Panc1 (cell line): ENCODE measurements around the gene CACNG1. TPM values are rescaled to one million over a fixed set of nuclear protein-coding genes. Genes with fewer than 3 reads are reported as not detected.

Source experiments
- ATAC-seq: fragments of 200-7000 bp; cut with Tn5 transposase; 2 replicates; pipeline ENCODE4 v1.9.1; 2020; ENCODE audit warnings: mild to moderate bottlenecking, moderate library complexity
- BruUV-seq: library from RNA; stranded (reverse); fragments of 400-500 nt; replicated peaks from 2 replicates; lab custom pipeline; 2021; lab: Mats Ljungman, UMichigan
- CTCF ChIA-PET: fragments of 300-600 bp; sonication (Branson Sonifier 250); formaldehyde crosslinking; loops from one replicate; lab custom pipeline; 2022; ENCODE audit warnings: antibody characterized with exemption; lab: Charles Lee
- POLR2A ChIA-PET: fragments of 300-600 bp; sonication (Branson Sonifier 250); formaldehyde crosslinking; loops from one replicate; lab custom pipeline; 2022; ENCODE audit warnings: antibody characterized with exemption; lab: Charles Lee
- DNase-seq: peaks from one replicate; pipeline ENCODE4 v3.0.0-alpha.2; 2010; ENCODE audit warnings: low read depth, low spot score
- H3K27ac ChIP-seq: 2 replicates; pipeline ENCODE4 v1.5.1; 2011; ENCODE audit warnings: mild to moderate bottlenecking, low read length, inconsistent platforms
- H3K27me3 ChIP-seq: fragments of 200-500 bp; sonication (Bioruptor generic); 2 replicates; pipeline ENCODE4 v1.6.0; 2014; ENCODE audit warnings: low read length, inconsistent platforms; ENCODE audit not compliant: control insufficient read depth, insufficient read depth
- H3K36me3 ChIP-seq: fragments of 200-500 bp; sonication (Bioruptor generic); 2 replicates; pipeline ENCODE4 v1.5.1; 2014; ENCODE audit warnings: inconsistent platforms, mild to moderate bottlenecking, low read length, moderate library complexity; ENCODE audit not compliant: control insufficient read depth, insufficient read depth
- H3K4me1 ChIP-seq: 2 replicates; pipeline ENCODE4 v1.5.1; 2011; ENCODE audit warnings: inconsistent platforms, mild to moderate bottlenecking, low read length, moderate library complexity; ENCODE audit not compliant: control insufficient read depth, insufficient read depth
- H3K4me3 ChIP-seq, 2 experiments: 2 replicates each; pipeline ENCODE4 v1.5.1; 2011 to 2012; ENCODE audit warnings: low read depth in 2 of 2, low read length in 2 of 2, mild to moderate bottlenecking in 2 of 2, inconsistent platforms in 1 of 2, moderate library complexity in 1 of 2
- H3K9me3 ChIP-seq: fragments of 200-500 bp; sonication (Bioruptor generic); 2 replicates; pipeline ENCODE4 v1.5.1; 2014; ENCODE audit warnings: low read depth, mild to moderate bottlenecking, inconsistent platforms, low read length, moderate library complexity; ENCODE audit not compliant: control insufficient read depth, insufficient read depth
- POLR2AphosphoS5 ChIP-seq: IDR thresholded peaks from 2 replicates; pipeline ENCODE4 v1.6.1; 2012; ENCODE audit warnings: mild to moderate bottlenecking, low read depth, low read length, moderate library complexity
- SIN3A ChIP-seq: IDR thresholded peaks from 2 replicates; pipeline ENCODE4 v1.6.1; 2012; ENCODE audit warnings: low read depth, mild to moderate bottlenecking, low read length, moderate library complexity, borderline replicate concordance; ENCODE audit not compliant: insufficient read depth
- TCF7L2 ChIP-seq: IDR thresholded peaks from 2 replicates; pipeline ENCODE4 v1.6.1; 2011; ENCODE audit warnings: mild to moderate bottlenecking, low read depth, low read length, inconsistent platforms
- in situ Hi-C: cut with HindIII; loops from 2 replicates; pipeline ENCODE4 v1.10.0; 2016; ENCODE audit warnings: low sequenced_read_pairs, low pct_unique_long_range_greater_than_20kb
- intact Hi-C: fragments of 100-400 bp; cut with micrococcal nuclease; formaldehyde crosslinking; loops from one replicate; pipeline ENCODE4 v1.10.0; 2022; ENCODE audit not compliant: unreplicated experiment
- total RNA-seq: library from RNA; stranded (reverse); gene quantifications from one replicate; pipeline ENCODE4 v1.2.1, GENCODE V29; 2021; ENCODE audit not compliant: unreplicated experiment
- TF ChIP-seq, protein P1 (sequence below), 2 experiments: IDR thresholded peaks; 2 replicates each; pipeline ENCODE4 v1.6.1; 2011 to 2012; ENCODE audit warnings: low read depth in 2 of 2, control low read depth in 1 of 2, low read length in 1 of 2, mild to moderate bottlenecking in 1 of 2, moderate library complexity in 1 of 2; ENCODE audit not compliant: insufficient read depth in 1 of 2
- TF ChIP-seq, protein P2 (sequence below): fragments of 450-650 bp; IDR thresholded peaks from 2 replicates; pipeline ENCODE4 v1.5.1; 2017; ENCODE audit warnings: mild to moderate bottlenecking

Gene CACNG1
- total RNA-seq, 1 experiment from 2014 or later: 0.13 TPM

DNA sequence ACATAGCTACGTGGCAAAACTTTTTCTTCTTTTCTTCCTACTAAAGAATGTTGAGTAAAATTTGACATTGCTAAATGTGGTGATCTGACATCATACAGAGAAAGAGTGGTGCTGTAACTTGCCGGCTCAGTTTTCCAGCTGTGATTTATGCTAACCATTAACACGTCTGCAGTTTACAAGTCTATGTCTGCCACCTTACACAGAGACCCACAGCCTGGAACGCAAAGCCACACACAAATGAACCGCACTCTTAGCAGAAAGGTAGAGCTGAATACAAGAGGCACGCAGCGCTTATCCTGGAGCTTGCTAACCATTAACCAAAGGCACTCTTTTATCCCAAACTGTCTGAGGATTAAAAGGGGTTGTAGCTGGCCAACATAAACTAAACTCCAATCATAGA is 31.9 kb downstream of the CACNG1 start:
- no peak for DNase-seq
- 0 out of 2 replicates have a peak, but pooled peaks cover 2% of the 10 kb centered on the region for H3K36me3 ChIP-seq
- H3K4me3 ChIP-seq: no peak overlapping the region
- in situ Hi-C loops: no loop called here
- ChIA-PET CTCF (no interaction called here), POLR2A (interaction anchor here (0.5 kb wide), 1 partner anchor 28 kb away, joined by 3 read pairs; no protein-coding TSS in a partner anchor)
- intact Hi-C loops: no loop called here
- no peaks in the 10 kb centered on the region for H3K9me3 ChIP-seq
- no peak for ATAC-seq
- H3K27me3 ChIP-seq: no peaks in the 10 kb centered on the region
- H3K27ac ChIP-seq: no peak overlapping the region
- no TSS peak for BruUV-seq
- TF ChIP-seq SIN3A: no peak
- TF ChIP-seq TCF7L2: no peak
- no peaks in the 10 kb centered on the region for H3K4me1 ChIP-seq

DNA sequence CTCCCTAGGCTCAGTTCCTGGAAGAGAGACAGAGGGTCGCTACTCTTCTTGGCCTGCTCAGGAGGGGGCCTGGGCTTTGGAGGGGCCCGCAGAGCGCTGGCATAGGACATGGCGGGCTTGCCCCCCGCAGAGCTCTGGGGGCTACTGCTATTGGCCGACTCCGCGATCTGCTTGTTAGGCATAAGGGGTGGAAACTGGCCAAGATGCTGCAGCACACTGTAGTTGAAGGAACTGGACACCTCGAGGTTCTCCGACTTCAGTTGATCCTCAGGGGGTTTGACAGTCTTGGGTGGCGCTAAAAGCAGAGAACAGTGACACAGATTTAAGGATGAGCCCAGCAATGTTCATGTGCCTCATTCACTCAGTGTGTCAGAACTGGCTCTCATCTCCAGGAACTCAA is 33.9 kb downstream of the CACNG1 start:
- Histone ChIP-seq H3K27me3 (no peaks in the 10 kb centered on the region), H3K4me3 (no peak overlapping the region), H3K27ac (no peak overlapping the region), H3K4me1 (no peaks in the 10 kb centered on the region), H3K36me3 (0 out of 2 replicates have a peak, but pooled peaks cover 2% of the 10 kb centered on the region), H3K9me3 (no peaks in the 10 kb centered on the region)
- in situ Hi-C loops: no loop called here
- DNase-seq: no peak
- no peak for ATAC-seq
- no TSS peak for BruUV-seq
- intact Hi-C loops: no loop called here
- TF ChIP-seq SIN3A: no peak
- no peak for TF ChIP-seq POLR2AphosphoS5
- no peak for TF ChIP-seq TCF7L2
- TF ChIP-seq, protein P1, sequence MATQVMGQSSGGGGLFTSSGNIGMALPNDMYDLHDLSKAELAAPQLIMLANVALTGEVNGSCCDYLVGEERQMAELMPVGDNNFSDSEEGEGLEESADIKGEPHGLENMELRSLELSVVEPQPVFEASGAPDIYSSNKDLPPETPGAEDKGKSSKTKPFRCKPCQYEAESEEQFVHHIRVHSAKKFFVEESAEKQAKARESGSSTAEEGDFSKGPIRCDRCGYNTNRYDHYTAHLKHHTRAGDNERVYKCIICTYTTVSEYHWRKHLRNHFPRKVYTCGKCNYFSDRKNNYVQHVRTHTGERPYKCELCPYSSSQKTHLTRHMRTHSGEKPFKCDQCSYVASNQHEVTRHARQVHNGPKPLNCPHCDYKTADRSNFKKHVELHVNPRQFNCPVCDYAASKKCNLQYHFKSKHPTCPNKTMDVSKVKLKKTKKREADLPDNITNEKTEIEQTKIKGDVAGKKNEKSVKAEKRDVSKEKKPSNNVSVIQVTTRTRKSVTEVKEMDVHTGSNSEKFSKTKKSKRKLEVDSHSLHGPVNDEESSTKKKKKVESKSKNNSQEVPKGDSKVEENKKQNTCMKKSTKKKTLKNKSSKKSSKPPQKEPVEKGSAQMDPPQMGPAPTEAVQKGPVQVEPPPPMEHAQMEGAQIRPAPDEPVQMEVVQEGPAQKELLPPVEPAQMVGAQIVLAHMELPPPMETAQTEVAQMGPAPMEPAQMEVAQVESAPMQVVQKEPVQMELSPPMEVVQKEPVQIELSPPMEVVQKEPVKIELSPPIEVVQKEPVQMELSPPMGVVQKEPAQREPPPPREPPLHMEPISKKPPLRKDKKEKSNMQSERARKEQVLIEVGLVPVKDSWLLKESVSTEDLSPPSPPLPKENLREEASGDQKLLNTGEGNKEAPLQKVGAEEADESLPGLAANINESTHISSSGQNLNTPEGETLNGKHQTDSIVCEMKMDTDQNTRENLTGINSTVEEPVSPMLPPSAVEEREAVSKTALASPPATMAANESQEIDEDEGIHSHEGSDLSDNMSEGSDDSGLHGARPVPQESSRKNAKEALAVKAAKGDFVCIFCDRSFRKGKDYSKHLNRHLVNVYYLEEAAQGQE (IDR thresholded peaks at IDR 0.05; ENCODE audit: insufficient read depth in 1 of 2, low read depth in 2 of 2, low read length in 1 of 2): no peak
- TF ChIP-seq, protein P2, sequence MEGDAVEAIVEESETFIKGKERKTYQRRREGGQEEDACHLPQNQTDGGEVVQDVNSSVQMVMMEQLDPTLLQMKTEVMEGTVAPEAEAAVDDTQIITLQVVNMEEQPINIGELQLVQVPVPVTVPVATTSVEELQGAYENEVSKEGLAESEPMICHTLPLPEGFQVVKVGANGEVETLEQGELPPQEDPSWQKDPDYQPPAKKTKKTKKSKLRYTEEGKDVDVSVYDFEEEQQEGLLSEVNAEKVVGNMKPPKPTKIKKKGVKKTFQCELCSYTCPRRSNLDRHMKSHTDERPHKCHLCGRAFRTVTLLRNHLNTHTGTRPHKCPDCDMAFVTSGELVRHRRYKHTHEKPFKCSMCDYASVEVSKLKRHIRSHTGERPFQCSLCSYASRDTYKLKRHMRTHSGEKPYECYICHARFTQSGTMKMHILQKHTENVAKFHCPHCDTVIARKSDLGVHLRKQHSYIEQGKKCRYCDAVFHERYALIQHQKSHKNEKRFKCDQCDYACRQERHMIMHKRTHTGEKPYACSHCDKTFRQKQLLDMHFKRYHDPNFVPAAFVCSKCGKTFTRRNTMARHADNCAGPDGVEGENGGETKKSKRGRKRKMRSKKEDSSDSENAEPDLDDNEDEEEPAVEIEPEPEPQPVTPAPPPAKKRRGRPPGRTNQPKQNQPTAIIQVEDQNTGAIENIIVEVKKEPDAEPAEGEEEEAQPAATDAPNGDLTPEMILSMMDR: no peak
- CTCF ChIA-PET: no interaction called here
- POLR2A ChIA-PET: no interaction called here

DNA sequence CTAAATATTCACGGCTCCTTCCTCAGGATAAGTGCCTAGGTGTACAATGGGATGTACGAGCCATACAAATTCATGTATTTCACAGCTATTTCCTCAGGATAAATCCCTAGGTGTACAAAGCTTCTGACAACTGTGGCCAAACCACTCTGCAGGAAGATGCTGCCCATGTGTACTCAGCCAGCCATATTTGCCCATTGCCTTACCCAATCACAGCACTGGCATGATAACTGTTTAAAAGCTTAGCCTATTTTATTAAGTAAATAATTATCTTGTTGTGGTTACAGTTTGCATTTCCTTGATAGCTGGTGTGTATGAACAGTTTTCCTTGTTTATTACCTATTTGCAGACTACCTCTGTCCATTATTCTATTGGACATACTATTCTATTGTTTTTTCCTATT is 35.1 kb downstream of the CACNG1 start:
- H3K9me3 ChIP-seq: no peaks in the 10 kb centered on the region
- POLR2A ChIA-PET: interaction anchor here (0.5 kb wide), 1 partner anchor 13 kb away, joined by 3 read pairs; no protein-coding TSS in a partner anchor
- DNase-seq: no peak
- no peak for TF ChIP-seq POLR2AphosphoS5
- TF ChIP-seq TCF7L2: no peak
- TF ChIP-seq, protein P2: no peak
- TF ChIP-seq, protein P1 (IDR thresholded peaks at IDR 0.05; ENCODE audit: insufficient read depth in 1 of 2, low read depth in 2 of 2, low read length in 1 of 2): no peak
- no peak for TF ChIP-seq SIN3A
- no TSS peak for BruUV-seq
- in situ Hi-C loops: no loop called here
- intact Hi-C loops: no loop called here
- H3K36me3 ChIP-seq: 0 out of 2 replicates have a peak, but pooled peaks cover 2% of the 10 kb centered on the region
- H3K27ac ChIP-seq: no peak overlapping the region
- no peak overlapping the region for H3K4me3 ChIP-seq
- H3K4me1 ChIP-seq: no peaks in the 10 kb centered on the region
- H3K27me3 ChIP-seq: no peaks in the 10 kb centered on the region
- CTCF ChIA-PET: no interaction called here
- ATAC-seq: no peak
